ENCODE data around the gene SOX10.
A peak's percentile ranks its signal among the peaks of the same experiment; 100 is the strongest.
"Not testable (repeated sequence)": the region's sequence is repeated elsewhere in the genome, so short reads cannot be mapped to it uniquely, and the experiment has no call there.

The SOX10 gene

GRCh38 chr22:37959231-37959825, 25.0 kb downstream of the SOX10 start:
- no peak for DNase-seq

- no peak for DNase-seq
Observed at GRCh38 chr22:37957232-37957631, 27.1 kb downstream of the SOX10 start.

GRCh38 chr22:37955825-37956397, 28.4 kb downstream of the SOX10 start:
- DNase-seq: not testable (repeated sequence)

- DNase-seq: no peak
Observed at GRCh38 chr22:37954686-37955085, 29.7 kb downstream of the SOX10 start.

- DNase-seq: peak; percentile 93
Observed at GRCh38 chr22:37953437-37954179, 30.7 kb downstream of the SOX10 start, which contains the start of the genes C22orf23 and POLR2F. Gene C22orf23, minus strand, starts transcription at chr22:37953601. Its CDS starts 452 bp downstream, at chr22:37953149. Gene POLR2F, plus strand, starts transcription at chr22:37953699. Its CDS starts 89 bp downstream, at chr22:37953788.

- DNase-seq: no peak
Observed at GRCh38 chr22:37953062-37953436, 31.3 kb downstream of the SOX10 start.

GRCh38 chr22:37952629-37953028, 31.7 kb downstream of the SOX10 start:
- DNase-seq: not testable (repeated sequence)

GRCh38 chr22:37951305-37951704, 33.0 kb downstream of the SOX10 start:
- no peak for DNase-seq

GRCh38 chr22:37947142-37947795, 37.1 kb downstream of the SOX10 start:
- not testable (repeated sequence) for DNase-seq

GRCh38 chr22:37944423-37944822, 39.9 kb downstream of the SOX10 start:
- DNase-seq: not testable (repeated sequence)

GRCh38 chr22:37943825-37944198, 40.5 kb downstream of the SOX10 start:
- no peak for DNase-seq

- DNase-seq: no peak
Observed at GRCh38 chr22:37943136-37943824, 41.1 kb downstream of the SOX10 start.

- DNase-seq: no peak
Observed at GRCh38 chr22:37942133-37942532, 42.2 kb downstream of the SOX10 start.

GRCh38 chr22:37940698-37941376, 43.5 kb downstream of the SOX10 start:
- no peak for DNase-seq

- peak; percentile 11 for DNase-seq
Observed at GRCh38 chr22:37933711-37934376, 50.5 kb downstream of the SOX10 start.

- DNase-seq: no peak
Observed at GRCh38 chr22:37932821-37933578, 51.4 kb downstream of the SOX10 start.

- no peak for DNase-seq
Observed at GRCh38 chr22:37932401-37932800, 52.0 kb downstream of the SOX10 start.

GRCh38 chr22:37931893-37932389, 52.4 kb downstream of the SOX10 start:
- DNase-seq: no peak

GRCh38 chr22:37930952-37931440, 53.4 kb downstream of the SOX10 start:
- DNase-seq: no peak

- DNase-seq: no peak
Observed at GRCh38 chr22:37930270-37930951, 53.9 kb downstream of the SOX10 start.
